HepG2 (cell line): Measurements from ENCODE around the gene ZNF474. TPM values are rescaled to one million over a fixed set of nuclear protein-coding genes. Genes with fewer than 3 reads are reported as not detected.

Experiments used
- ATAC-seq: fragments of 200-7000 bp; cut with Tn5 transposase; 3 replicates; pipeline ENCODE4 v1.9.1; 2020; ENCODE audit warnings: mild to moderate bottlenecking, moderate library complexity
- BruUV-seq: library from RNA; stranded (reverse); fragments of 400-500 nt; replicated peaks from 2 replicates; lab custom pipeline; 2021; lab: Mats Ljungman, UMichigan
- CTCF ChIA-PET: fragments of 300-600 bp; formaldehyde crosslinking; extraction: SDS; loops from one replicate; lab custom pipeline; 2021; ENCODE audit warnings: low total read pairs, inconsistent platforms, low intra/inter-chr PET ratio; lab: Yijun Ruan, JAX
- POLR2A ChIA-PET: fragments of 350-600 bp; sonication (Branson Sonifier 250); formaldehyde crosslinking; loops from one replicate; lab custom pipeline; 2020; ENCODE audit warnings: antibody characterized with exemption, inconsistent platforms; lab: Yijun Ruan, JAX
- DNase-seq: peaks from one replicate; pipeline ENCODE4 v3.0.0-alpha.2; 2015; ENCODE audit warnings: low spot score
- FAIRE-seq: peaks from 3 replicates; lab custom pipeline; 2011; peaks lifted over from hg19 to GRCh38; lab: Jason Lieb, UNC
- H2AFZ ChIP-seq: one replicate; pipeline ENCODE4 v1.6.1; 2011; ENCODE audit warnings: low read length, inconsistent platforms
- H3K27ac ChIP-seq: fragments of 300-600 bp; 3 replicates; pipeline ENCODE4 v1.8.0; 2011; ENCODE audit warnings: mixed run types, mild to moderate bottlenecking, mixed read lengths, low read length, inconsistent platforms; ENCODE audit not compliant: insufficient read depth; ENCODE audit errors: extremely low read length
- H3K27me3 ChIP-seq, 2 experiments: fragments of 200-600 bp in 1 of 2; 2 replicates in 1 of 2; 3 replicates in 1 of 2; pipeline versions ENCODE4 v1.6.0 to v1.8.0; 2011; ENCODE audit warnings: low read length in 2 of 2, mild to moderate bottlenecking in 2 of 2, moderate library complexity in 2 of 2, inconsistent platforms in 1 of 2; ENCODE audit not compliant: insufficient read depth in 2 of 2, control insufficient read depth in 1 of 2
- H3K36me3 ChIP-seq, 2 experiments: fragments of 200-600 bp in 1 of 2; replicated peaks in 1 of 2; 2 replicates in 1 of 2; 3 replicates in 1 of 2; pipeline versions ENCODE4 v1.5.1 to v1.8.0; 2011; ENCODE audit warnings: low read length in 2 of 2, inconsistent platforms in 1 of 2; ENCODE audit not compliant: insufficient read depth in 2 of 2, control insufficient read depth in 1 of 2
- H3K4me1 ChIP-seq: 2 replicates; pipeline ENCODE4 v1.5.1; 2012; ENCODE audit warnings: low read length, inconsistent platforms; ENCODE audit not compliant: insufficient read depth
- H3K4me2 ChIP-seq: 2 replicates; pipeline ENCODE4 v1.6.0; 2011; ENCODE audit warnings: low read depth, low read length, inconsistent platforms
- H3K4me3 ChIP-seq, 3 experiments: fragments of 200-600 bp in 1 of 3; sonication (generic), shearing (Covaris generic) in 1 of 3; replicated peaks in 1 of 3; 2 replicates each; pipeline ENCODE4 v1.5.1; 2011 to 2016; ENCODE audit warnings: low read length in 3 of 3, inconsistent platforms in 2 of 3, low read depth in 2 of 3, mild to moderate bottlenecking in 2 of 3, control low read depth in 1 of 3, mixed read lengths in 1 of 3; ENCODE audit not compliant: insufficient read depth in 1 of 3
- H3K79me2 ChIP-seq: one replicate; pipeline ENCODE4 v1.6.1; 2011; ENCODE audit warnings: low read length, inconsistent platforms; ENCODE audit not compliant: insufficient read depth
- H3K9ac ChIP-seq: 2 replicates; pipeline ENCODE4 v1.6.0; 2011; ENCODE audit warnings: mild to moderate bottlenecking, low read depth, low read length, inconsistent platforms; ENCODE audit not compliant: insufficient read depth
- H3K9me3 ChIP-seq: 2 replicates; pipeline ENCODE4 v1.5.1; 2012; ENCODE audit warnings: mild to moderate bottlenecking, low read length
- H4K20me1 ChIP-seq: 2 replicates; pipeline ENCODE4 v1.6.0; 2011; ENCODE audit warnings: inconsistent platforms, mild to moderate bottlenecking, low read length, moderate library complexity; ENCODE audit not compliant: insufficient read depth
- ATF7 ChIP-seq, 2 experiments: fragments of 450-650 bp in 1 of 2; sonication (generic) in 1 of 2; formaldehyde crosslinking in 1 of 2; IDR thresholded peaks; 2 replicates each; pipeline versions ENCODE4 v1.4.0 to v1.6.1; 2016 to 2020; ENCODE audit warnings: antibody characterized with exemption in 1 of 2, mild to moderate bottlenecking in 1 of 2, missing genetic modification reagents in 1 of 2
- RELA ChIP-seq: sonication (generic); formaldehyde crosslinking; IDR thresholded peaks from 2 replicates; pipeline ENCODE4 v1.4.0; 2020; ENCODE audit warnings: missing genetic modification reagents
- SAP130 ChIP-seq: IDR thresholded peaks from 2 replicates; pipeline ENCODE4 v1.6.1; 2016; ENCODE audit warnings: low read depth
- ZNF224 ChIP-seq: sonication (generic); formaldehyde crosslinking; IDR thresholded peaks from 2 replicates; pipeline ENCODE4 v1.5.0; 2020; ENCODE audit warnings: mild to moderate bottlenecking, missing genetic modification reagents
- WGBS: methylation state at CpG from one replicate; pipeline ENCODE4 v1.1.6; 2017; ENCODE audit warnings: low lambda C conversion rate; 5-methylcytosine and 5-hydroxymethylcytosine counted together
- in situ Hi-C: cut with HindIII; loops from 2 replicates; pipeline ENCODE4 v1.10.0; 2017; ENCODE audit warnings: low pct_unique_long_range_greater_than_20kb; ENCODE audit not compliant: extremely low pct_ligation_motif_present
- intact Hi-C: fragments of 100-400 bp; cut with micrococcal nuclease; formaldehyde crosslinking; loops from one replicate; pipeline ENCODE4 v1.10.0; 2022; ENCODE audit not compliant: unreplicated experiment
- polyA plus RNA-seq, 8 experiments: library from polyadenylated mRNA; depleted of rRNA in 3 of 8; stranded (reverse) in 7 of 8; unstranded in 1 of 8; fragments of >200 nt; fragmentation: Illumina TruSeq in 4 of 8; extraction: Trizol in 4 of 8; gene quantifications; 2 replicates each; pipeline versions ENCODE4 v1.2.1 to v1.2.3, GENCODE V29; 2011 to 2016; ENCODE audit warnings: low read depth in 4 of 8, missing spikeins in 1 of 8, mixed read lengths in 1 of 8; ENCODE audit not compliant: insufficient read depth in 1 of 8
- total RNA-seq, 5 experiments: library from RNA; depleted of rRNA; stranded (reverse); fragments of >200 nt; fragmentation: Illumina TruSeq; extraction: Trizol; gene quantifications; 2 replicates each; pipeline ENCODE4 v1.2.3, GENCODE V29; 2016; ENCODE audit warnings: low read depth in 1 of 5
- TF ChIP-seq, protein P1 (sequence below), 2 experiments: IDR thresholded peaks; 2 replicates each; pipeline ENCODE4 v1.6.1; 2011 to 2012; ENCODE audit warnings: low read length in 2 of 2, borderline replicate concordance in 1 of 2, low read depth in 1 of 2, mild to moderate bottlenecking in 1 of 2, moderate library complexity in 1 of 2
- TF ChIP-seq, protein P2 (sequence below): sonication (generic); formaldehyde crosslinking; IDR thresholded peaks from 2 replicates; pipeline ENCODE4 v1.8.0; 2022; ENCODE audit warnings: mild to moderate bottlenecking, missing genetic modification reagents, moderate library complexity

ZNF474 gene
- total and polyA plus RNA-seq, 2 of the 13 experiments (the other 11 are each of a cell fraction or from before 2014, with no cell fraction given): 0.07 TPM; not detected in 1

DNA sequence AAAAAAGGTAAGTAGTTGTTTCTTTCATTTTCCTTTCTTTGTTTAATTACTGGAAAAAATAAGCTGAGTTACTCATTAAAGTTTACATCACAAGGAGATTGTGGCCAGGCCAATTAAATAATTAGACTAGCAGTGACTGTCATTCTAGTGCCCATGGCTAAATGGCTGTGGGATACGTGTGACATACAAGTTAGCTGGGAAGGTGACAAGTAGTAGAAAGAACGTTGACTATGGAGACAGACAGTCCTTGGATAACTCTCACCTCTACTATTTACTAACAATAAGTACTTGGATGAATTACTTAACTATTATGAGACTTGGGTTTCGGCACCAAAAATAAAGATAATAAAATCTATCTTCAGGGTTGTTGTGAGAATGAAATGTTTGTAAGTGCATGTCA is 44.3 kb upstream of the ZNF474 start (continued):
- TF ChIP-seq, protein P1, sequence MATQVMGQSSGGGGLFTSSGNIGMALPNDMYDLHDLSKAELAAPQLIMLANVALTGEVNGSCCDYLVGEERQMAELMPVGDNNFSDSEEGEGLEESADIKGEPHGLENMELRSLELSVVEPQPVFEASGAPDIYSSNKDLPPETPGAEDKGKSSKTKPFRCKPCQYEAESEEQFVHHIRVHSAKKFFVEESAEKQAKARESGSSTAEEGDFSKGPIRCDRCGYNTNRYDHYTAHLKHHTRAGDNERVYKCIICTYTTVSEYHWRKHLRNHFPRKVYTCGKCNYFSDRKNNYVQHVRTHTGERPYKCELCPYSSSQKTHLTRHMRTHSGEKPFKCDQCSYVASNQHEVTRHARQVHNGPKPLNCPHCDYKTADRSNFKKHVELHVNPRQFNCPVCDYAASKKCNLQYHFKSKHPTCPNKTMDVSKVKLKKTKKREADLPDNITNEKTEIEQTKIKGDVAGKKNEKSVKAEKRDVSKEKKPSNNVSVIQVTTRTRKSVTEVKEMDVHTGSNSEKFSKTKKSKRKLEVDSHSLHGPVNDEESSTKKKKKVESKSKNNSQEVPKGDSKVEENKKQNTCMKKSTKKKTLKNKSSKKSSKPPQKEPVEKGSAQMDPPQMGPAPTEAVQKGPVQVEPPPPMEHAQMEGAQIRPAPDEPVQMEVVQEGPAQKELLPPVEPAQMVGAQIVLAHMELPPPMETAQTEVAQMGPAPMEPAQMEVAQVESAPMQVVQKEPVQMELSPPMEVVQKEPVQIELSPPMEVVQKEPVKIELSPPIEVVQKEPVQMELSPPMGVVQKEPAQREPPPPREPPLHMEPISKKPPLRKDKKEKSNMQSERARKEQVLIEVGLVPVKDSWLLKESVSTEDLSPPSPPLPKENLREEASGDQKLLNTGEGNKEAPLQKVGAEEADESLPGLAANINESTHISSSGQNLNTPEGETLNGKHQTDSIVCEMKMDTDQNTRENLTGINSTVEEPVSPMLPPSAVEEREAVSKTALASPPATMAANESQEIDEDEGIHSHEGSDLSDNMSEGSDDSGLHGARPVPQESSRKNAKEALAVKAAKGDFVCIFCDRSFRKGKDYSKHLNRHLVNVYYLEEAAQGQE (IDR thresholded peaks at IDR 0.05; ENCODE audit: borderline replicate concordance in 1 of 2, low read depth in 1 of 2, low read length in 2 of 2): no peak

DNA sequence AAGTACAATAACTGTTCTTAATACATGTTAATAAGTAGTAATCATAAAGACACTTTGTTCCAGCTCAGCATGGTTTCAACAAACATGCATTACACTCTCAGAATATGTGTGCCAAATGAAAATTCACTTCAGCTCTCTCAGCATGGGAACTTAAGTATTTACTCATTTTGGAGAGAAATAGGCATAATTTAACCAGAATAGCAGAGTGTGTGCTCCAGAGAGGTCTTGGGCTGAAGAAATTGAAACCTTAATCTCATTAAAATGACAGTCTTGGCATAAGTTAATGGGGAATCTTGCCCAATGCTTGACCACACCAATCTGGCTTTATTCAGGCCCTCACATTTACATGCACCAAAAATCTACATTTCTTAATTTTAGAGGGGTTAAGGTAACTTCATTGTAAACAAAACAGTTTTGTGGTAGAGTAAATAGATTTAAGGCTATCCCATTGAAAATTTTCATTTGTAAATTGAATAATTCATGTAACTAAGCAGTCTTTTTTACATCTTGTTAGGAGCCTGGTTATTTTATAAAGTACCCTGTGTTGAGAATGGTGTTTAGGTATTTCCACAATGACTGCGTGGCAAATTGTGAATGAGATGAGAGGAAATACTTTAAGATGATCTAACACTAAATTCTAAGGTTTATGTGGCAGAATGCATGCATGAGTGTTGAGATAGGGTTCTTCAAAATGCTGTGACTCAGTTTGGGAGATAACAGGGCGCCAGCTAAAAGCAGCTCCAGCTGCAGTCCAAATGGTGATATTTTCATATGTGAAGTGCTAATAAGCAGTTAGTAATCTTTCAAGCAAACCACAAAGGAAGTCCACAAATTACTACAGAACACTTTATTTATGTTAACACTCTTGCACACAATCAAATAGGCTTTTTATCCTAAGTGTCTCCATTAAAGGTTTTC is 40.0 kb upstream of the ZNF474 start:
- Histone ChIP-seq H4K20me1 (no peaks in the 10 kb centered on the region), H3K36me3 (no peaks in the 10 kb centered on the region)
- no peak for TF ChIP-seq SAP130
- no peak for TF ChIP-seq ATF7 (IDR thresholded peaks at IDR 0.05)
- no peak for TF ChIP-seq ATF7 (CRISPR knock-in tag; IDR thresholded peaks at IDR 0.05)
- TF ChIP-seq, protein P2, sequence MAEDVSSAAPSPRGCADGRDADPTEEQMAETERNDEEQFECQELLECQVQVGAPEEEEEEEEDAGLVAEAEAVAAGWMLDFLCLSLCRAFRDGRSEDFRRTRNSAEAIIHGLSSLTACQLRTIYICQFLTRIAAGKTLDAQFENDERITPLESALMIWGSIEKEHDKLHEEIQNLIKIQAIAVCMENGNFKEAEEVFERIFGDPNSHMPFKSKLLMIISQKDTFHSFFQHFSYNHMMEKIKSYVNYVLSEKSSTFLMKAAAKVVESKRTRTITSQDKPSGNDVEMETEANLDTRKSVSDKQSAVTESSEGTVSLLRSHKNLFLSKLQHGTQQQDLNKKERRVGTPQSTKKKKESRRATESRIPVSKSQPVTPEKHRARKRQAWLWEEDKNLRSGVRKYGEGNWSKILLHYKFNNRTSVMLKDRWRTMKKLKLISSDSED (CRISPR knock-in tag): no peak
- TF ChIP-seq RELA (CRISPR knock-in tag): no peak
- TF ChIP-seq ZNF224 (CRISPR knock-in tag): no peak
- TF ChIP-seq, all 625 proteins: peak for 0
- no peaks in the 10 kb centered on the region for H3K4me1 ChIP-seq
- no peaks in the 10 kb centered on the region for H3K9me3 ChIP-seq
- WGBS: 44% methylated on average over 2 of the region's 2 CpGs
- no peaks in the 10 kb centered on the region for H3K27me3 ChIP-seq
- ATAC-seq (no peak), DNase-seq (no peak), FAIRE-seq (no peak)
- H3K79me2 ChIP-seq: no peaks in the 10 kb centered on the region
- BruUV-seq: no TSS peak
- no peak overlapping the region for H3K4me3 ChIP-seq
- in situ Hi-C loops: no loop called here
- ChIA-PET CTCF (no interaction called here), POLR2A (no interaction called here)
- H3K4me2 ChIP-seq: no peak overlapping the region
- intact Hi-C loops: no loop called here
- H3K9ac ChIP-seq: no peak overlapping the region
- H2AFZ ChIP-seq: no peak overlapping the region
- no peak overlapping the region for H3K27ac ChIP-seq
